ENCODE data around the gene SLCO4A1. TPM values are rescaled to one million over a fixed set of nuclear protein-coding genes. Genes with fewer than 3 reads are reported as not detected.
A peak's percentile ranks its signal among the peaks of the same experiment; 100 is the strongest.

SLCO4A1 gene
- total and polyA plus RNA-seq, 2 experiments from 2014 or later: 0.22 to 0.43 TPM

GRCh38 chr20:62637110-62637509, 5.2 kb upstream of the SLCO4A1 start:
- Histone ChIP-seq H3K79me2 (ENCODE audit: insufficient read depth) (no peaks in the 10 kb centered on the region), H3K4me1 (ENCODE audit: insufficient read depth) (no peaks in the 10 kb centered on the region), H3F3A (ENCODE audit: insufficient read depth) (no peaks in the 10 kb centered on the region), H4K20me1 (ENCODE audit: insufficient read depth) (no peaks in the 10 kb centered on the region), H3K9me2 (ENCODE audit: insufficient read depth) (no peaks in the 10 kb centered on the region), H3K27ac (no peak overlapping the region), H2AFZ (no peak overlapping the region), H3K4me2 (ENCODE audit: unreplicated experiment) (no peak overlapping the region), H3K9ac (no peak overlapping the region), H3K4me3 (no peak overlapping the region), H3K27me3 (replicated peaks; ENCODE audit: insufficient read depth) (peaks cover 45% of the 10 kb centered on the region), H3K9me3 (ENCODE audit: low read depth) (no peaks in the 10 kb centered on the region), H3K36me3 (ENCODE audit: low read depth) (no peaks in the 10 kb centered on the region)
- DNase-seq: peak; percentile 24
- TF ChIP-seq EZH2 (IDR thresholded peaks at IDR 0.05; ENCODE audit: insufficient read depth, poor library complexity, severe bottlenecking): no peak
- 41 to 44% methylated on average over 5 of the region's 5 CpGs for WGBS, 2 experiments (ENCODE audit: low coverage in 1 of 2, low lambda C conversion rate in 2 of 2, missing lambda C conversion rate in 2 of 2)
- in situ Hi-C loops (cut with MboI): no loop called here

DNA sequence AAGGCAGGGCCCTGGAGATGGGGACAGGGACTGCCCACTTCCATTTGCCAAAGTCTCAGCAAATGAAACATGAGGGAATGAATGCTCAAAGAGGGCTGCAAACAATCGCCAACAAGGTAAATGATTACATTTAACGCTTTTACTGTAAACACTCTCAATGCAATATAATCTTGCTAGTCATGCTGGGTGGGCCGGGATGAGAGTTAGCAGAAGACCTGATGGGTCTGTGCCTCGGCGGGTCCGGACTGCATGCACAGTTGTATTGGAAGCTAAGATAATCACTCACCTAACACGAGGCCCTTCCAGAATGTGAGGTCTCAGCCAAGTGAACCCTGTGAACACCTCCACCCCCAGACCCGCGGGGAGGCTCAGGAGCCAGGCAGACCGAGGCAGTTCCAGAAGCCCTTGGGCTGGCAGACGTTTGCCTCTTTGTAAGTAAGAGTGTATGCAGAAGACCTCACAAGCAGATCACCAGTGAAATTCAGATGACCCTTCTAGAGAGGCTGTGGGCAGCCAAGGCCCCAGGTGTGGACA, 4.7 kb upstream of the SLCO4A1 start:
- TF ChIP-seq EZH2 (IDR thresholded peaks at IDR 0.05; ENCODE audit: insufficient read depth, poor library complexity, severe bottlenecking) (no peak), EZH2phosphoT487 (IDR thresholded peaks at IDR 0.05; ENCODE audit: insufficient read depth, low read depth) (no peak)
- Histone ChIP-seq H3K27me3 (replicated peaks; ENCODE audit: insufficient read depth) (peaks cover 40% of the 10 kb centered on the region), H3K9me3 (ENCODE audit: low read depth) (no peaks in the 10 kb centered on the region), H3K36me3 (ENCODE audit: low read depth) (no peaks in the 10 kb centered on the region), H2AFZ (no peak overlapping the region), H3K4me1 (ENCODE audit: insufficient read depth) (no peaks in the 10 kb centered on the region), H4K20me1 (ENCODE audit: insufficient read depth) (no peaks in the 10 kb centered on the region), H3K9ac (no peak overlapping the region), H3K9me2 (ENCODE audit: insufficient read depth) (no peaks in the 10 kb centered on the region), H3F3A (ENCODE audit: insufficient read depth) (no peaks in the 10 kb centered on the region), H3K4me2 (ENCODE audit: unreplicated experiment) (no peak overlapping the region), H3K27ac (no peak overlapping the region), H3K79me2 (ENCODE audit: insufficient read depth) (no peaks in the 10 kb centered on the region), H3K4me3 (no peak overlapping the region)
- in situ Hi-C loops (cut with MboI): no loop called here
- no peak for DNase-seq
- 75% methylated on average over 11 of the region's 11 CpGs for whole genome bisulfite sequencing, 2 experiments (ENCODE audit: low coverage in 1 of 2, low lambda C conversion rate in 2 of 2, missing lambda C conversion rate in 2 of 2)

- DNase-seq: no peak
- TF ChIP-seq EZH2 (IDR thresholded peaks at IDR 0.05; ENCODE audit: insufficient read depth, poor library complexity, severe bottlenecking) (no peak), EZH2phosphoT487 (IDR thresholded peaks at IDR 0.05; ENCODE audit: insufficient read depth, low read depth) (no peak)
- in situ Hi-C loops (cut with MboI): no loop called here
- H3K36me3 ChIP-seq (ENCODE audit: low read depth): no peaks in the 10 kb centered on the region
- H2AFZ ChIP-seq: no peak overlapping the region
- 76 to 77% methylated on average over 12 of the region's 12 CpGs for WGBS, 2 experiments (ENCODE audit: low coverage in 1 of 2, low lambda C conversion rate in 2 of 2, missing lambda C conversion rate in 2 of 2)
- no peaks in the 10 kb centered on the region for H3K9me2 ChIP-seq (ENCODE audit: insufficient read depth)
- no peaks in the 10 kb centered on the region for H3K4me1 ChIP-seq (ENCODE audit: insufficient read depth)
- no peaks in the 10 kb centered on the region for H4K20me1 ChIP-seq (ENCODE audit: insufficient read depth)
- H3K27me3 ChIP-seq (replicated peaks; ENCODE audit: insufficient read depth): peaks cover 35% of the 10 kb centered on the region
- H3K9ac ChIP-seq: no peak overlapping the region
- no peaks in the 10 kb centered on the region for H3K79me2 ChIP-seq (ENCODE audit: insufficient read depth)
- H3K9me3 ChIP-seq (ENCODE audit: low read depth): no peaks in the 10 kb centered on the region
- H3K4me2 ChIP-seq (ENCODE audit: unreplicated experiment): no peak overlapping the region
- no peak overlapping the region for H3K4me3 ChIP-seq
- no peaks in the 10 kb centered on the region for H3F3A ChIP-seq (ENCODE audit: insufficient read depth)
- no peak overlapping the region for H3K27ac ChIP-seq
Measured at GRCh38 chr20:62638055-62638570, 4.2 kb upstream of the SLCO4A1 start.

DNA sequence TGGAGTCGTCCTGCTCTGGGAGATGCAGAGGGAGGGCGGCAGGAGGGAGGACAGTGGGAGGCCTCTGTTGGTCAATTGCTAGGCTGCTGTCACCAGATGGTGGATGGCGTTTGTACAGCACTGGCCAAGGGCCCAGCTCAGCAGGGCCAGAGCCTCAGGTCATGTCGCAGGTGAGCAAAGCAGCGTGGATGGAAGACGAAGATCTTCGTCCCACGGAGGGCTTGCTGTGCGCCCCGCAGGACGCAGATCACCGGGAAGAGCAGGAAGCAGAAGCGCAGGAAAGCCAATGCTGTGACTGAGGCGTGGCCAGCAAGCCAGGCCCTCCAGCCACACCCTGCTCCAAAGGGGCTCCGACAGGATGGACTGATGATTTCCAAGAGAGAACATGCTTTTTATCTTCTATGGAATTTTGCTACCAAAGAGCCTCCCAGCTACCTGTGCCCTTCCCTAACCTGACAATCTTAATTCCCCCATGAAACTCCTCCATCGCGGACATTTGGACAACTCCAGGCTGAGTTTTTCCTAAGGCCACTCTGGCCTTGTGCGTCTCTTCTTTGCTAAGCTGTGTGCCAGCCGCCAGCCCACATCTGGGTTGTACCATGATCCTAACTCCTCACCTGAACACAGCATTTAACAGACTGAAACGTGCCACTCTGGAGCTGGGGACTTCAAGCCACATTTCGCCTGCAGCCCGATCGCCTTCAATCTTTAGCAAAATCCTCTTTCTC, 3.5 kb upstream of the SLCO4A1 start:
- H3K36me3 ChIP-seq (ENCODE audit: low read depth): no peaks in the 10 kb centered on the region
- no peak overlapping the region for H3K9ac ChIP-seq
- no peak overlapping the region for H2AFZ ChIP-seq
- no peak for DNase-seq
- no peaks in the 10 kb centered on the region for H3F3A ChIP-seq (ENCODE audit: insufficient read depth)
- H3K4me1 ChIP-seq (ENCODE audit: insufficient read depth): no peaks in the 10 kb centered on the region
- in situ Hi-C loops (cut with MboI): no loop called here
- no peaks in the 10 kb centered on the region for H3K9me2 ChIP-seq (ENCODE audit: insufficient read depth)
- H3K27ac ChIP-seq: no peak overlapping the region
- TF ChIP-seq EZH2phosphoT487 (IDR thresholded peaks at IDR 0.05; ENCODE audit: insufficient read depth, low read depth) (no peak), EZH2 (IDR thresholded peaks at IDR 0.05; ENCODE audit: insufficient read depth, poor library complexity, severe bottlenecking) (no peak)
- 65 to 68% methylated on average over 23 of the region's 23 CpGs for WGBS, 2 experiments (ENCODE audit: low coverage in 1 of 2, low lambda C conversion rate in 2 of 2, missing lambda C conversion rate in 2 of 2)
- no peaks in the 10 kb centered on the region for H4K20me1 ChIP-seq (ENCODE audit: insufficient read depth)
- H3K79me2 ChIP-seq (ENCODE audit: insufficient read depth): no peaks in the 10 kb centered on the region
- no peak overlapping the region for H3K4me2 ChIP-seq (ENCODE audit: unreplicated experiment)
- peaks cover 30% of the 10 kb centered on the region for H3K27me3 ChIP-seq (replicated peaks; ENCODE audit: insufficient read depth)
- H3K4me3 ChIP-seq: no peak overlapping the region
- H3K9me3 ChIP-seq (ENCODE audit: low read depth): no peaks in the 10 kb centered on the region

All from GM23248 (cell line).